Keratinocyte (primary cell): Measurements from ENCODE around the gene PGA3.
"Not testable (repeated sequence)": the region's sequence is repeated elsewhere in the genome, so short reads cannot be mapped to it uniquely, and the experiment has no call there.

Experiments
- EZH2 ChIP-seq: IDR thresholded peaks from one replicate; pipeline ENCODE4 v1.6.1; 2012; ENCODE audit warnings: inconsistent platforms, mild to moderate bottlenecking, low read length, moderate library complexity
- TF ChIP-seq, protein P1 (sequence below), 3 experiments: IDR thresholded peaks in 1 of 3; conservative IDR thresholded peaks in 1 of 3; optimal IDR thresholded peaks in 1 of 3; 2 replicates in 2 of 3; 3 replicates in 1 of 3; pipeline versions ENCODE3 to v1.5.1; 2011; ENCODE audit warnings: low read length in 3 of 3, mild to moderate bottlenecking in 3 of 3, moderate library complexity in 2 of 3, control low read depth in 1 of 3, inconsistent platforms in 1 of 3; ENCODE audit not compliant: insufficient read depth in 2 of 3; ENCODE audit errors: extremely low read depth in 1 of 3

- TF ChIP-seq, protein P1, sequence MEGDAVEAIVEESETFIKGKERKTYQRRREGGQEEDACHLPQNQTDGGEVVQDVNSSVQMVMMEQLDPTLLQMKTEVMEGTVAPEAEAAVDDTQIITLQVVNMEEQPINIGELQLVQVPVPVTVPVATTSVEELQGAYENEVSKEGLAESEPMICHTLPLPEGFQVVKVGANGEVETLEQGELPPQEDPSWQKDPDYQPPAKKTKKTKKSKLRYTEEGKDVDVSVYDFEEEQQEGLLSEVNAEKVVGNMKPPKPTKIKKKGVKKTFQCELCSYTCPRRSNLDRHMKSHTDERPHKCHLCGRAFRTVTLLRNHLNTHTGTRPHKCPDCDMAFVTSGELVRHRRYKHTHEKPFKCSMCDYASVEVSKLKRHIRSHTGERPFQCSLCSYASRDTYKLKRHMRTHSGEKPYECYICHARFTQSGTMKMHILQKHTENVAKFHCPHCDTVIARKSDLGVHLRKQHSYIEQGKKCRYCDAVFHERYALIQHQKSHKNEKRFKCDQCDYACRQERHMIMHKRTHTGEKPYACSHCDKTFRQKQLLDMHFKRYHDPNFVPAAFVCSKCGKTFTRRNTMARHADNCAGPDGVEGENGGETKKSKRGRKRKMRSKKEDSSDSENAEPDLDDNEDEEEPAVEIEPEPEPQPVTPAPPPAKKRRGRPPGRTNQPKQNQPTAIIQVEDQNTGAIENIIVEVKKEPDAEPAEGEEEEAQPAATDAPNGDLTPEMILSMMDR (optimal IDR thresholded peaks at IDR 0.05 in 1 of 3, IDR thresholded peaks at IDR 0.05 in 1 of 3, conservative IDR thresholded peaks at IDR 0.05 in 1 of 3; ENCODE audit: extremely low read depth in 1 of 3, insufficient read depth in 2 of 3, low read length in 3 of 3) = not testable (repeated sequence)
- not testable (repeated sequence) for TF ChIP-seq EZH2
Measured at GRCh38 chr11:61231033-61231432, 27.7 kb downstream of the PGA3 start.
